Gastrocnemius medialis (tissue), 4 donors: ENCODE results near the gene GHRHR. TPM values are rescaled to one million over a fixed set of nuclear protein-coding genes. Genes with fewer than 3 reads are reported as not detected.

Source experiments
- ATAC-seq, 2 donors: fragments of 150-250 bp; one replicate each; pipeline ENCODE4 v1.9.1; 2016
- DNase-seq, 2 donors: peaks; one replicate each; pipeline ENCODE4 v3.0.0-alpha.2; 2019
- H3K27ac ChIP-seq, 4 donors: fragments of 200-600 bp; sonication (generic); 1 replicate in 1 of 4; 2 replicates in 3 of 4; pipeline ENCODE4 v1.5.1; 2016 to 2018; ENCODE audit warnings: mild to moderate bottlenecking in 2 of 4, moderate library complexity in 1 of 4
- H3K27me3 ChIP-seq, 3 donors: fragments of 200-600 bp; sonication (generic) in 2 of 3; 1 replicate in 1 of 3; 2 replicates in 2 of 3; pipeline versions ENCODE4 v1.5.1 to v1.6.0; 2016 to 2019; ENCODE audit warnings: mild to moderate bottlenecking in 1 of 3, moderate library complexity in 1 of 3
- H3K36me3 ChIP-seq, 2 donors: fragments of 200-600 bp; sonication (generic) in 1 of 2; one replicate each; pipeline ENCODE4 v1.5.1; 2017 to 2018
- H3K4me1 ChIP-seq, 2 donors: fragments of 200-600 bp; sonication (generic) in 1 of 2; one replicate each; pipeline ENCODE4 v1.5.1; 2016 to 2017; ENCODE audit warnings: mild to moderate bottlenecking in 2 of 2
- H3K4me3 ChIP-seq, 4 donors: fragments of 200-600 bp; sonication (generic) in 3 of 4; 1 replicate in 1 of 4; 2 replicates in 3 of 4; pipeline ENCODE4 v1.5.1; 2016 to 2019; ENCODE audit warnings: mild to moderate bottlenecking in 2 of 4
- H3K9me3 ChIP-seq, 3 donors: fragments of 200-600 bp; sonication (generic) in 2 of 3; 1 replicate in 1 of 3; 2 replicates in 2 of 3; pipeline ENCODE4 v1.5.1; 2016 to 2019
- POLR2A ChIP-seq, 2 donors: fragments of 450-650 bp; IDR thresholded peaks; one replicate each; pipeline ENCODE4 v1.6.1; 2017; ENCODE audit warnings: antibody characterized with exemption in 2 of 2, mild to moderate bottlenecking in 2 of 2, moderate library complexity in 2 of 2
- in situ Hi-C, 4 donors: fragments of 200-750 bp; cut with MboI; loops; one replicate each; pipeline versions ENCODE4 v1.15.0 to v1.8.0; 2017; ENCODE audit warnings: low sequenced_read_pairs in 4 of 4
- intact Hi-C: fragments of 100-400 bp; cut with DNase I; formaldehyde crosslinking; loops from one replicate; pipeline ENCODE4 v1.15.1; 2023; ENCODE audit warnings: low total_unique reads
- total RNA-seq, 4 donors: library from RNA; depleted of rRNA; stranded (reverse); fragments of >200 nt; gene quantifications; one replicate each; pipeline versions ENCODE4 v1.1.0 to v1.2.3, GENCODE V29; 2016
- TF ChIP-seq, protein P1 (sequence below), 5 experiments: fragments of 450-650 bp in 3 of 5; fragments of 200-600 bp in 2 of 5; sonication (generic) in 2 of 5; IDR thresholded peaks in 4 of 5; conservative IDR thresholded peaks in 1 of 5; 1 replicate in 4 of 5; 2 replicates in 1 of 5; pipeline ENCODE4 v1.5.1; 2016 to 2019; ENCODE audit warnings: antibody characterized with exemption in 5 of 5, mild to moderate bottlenecking in 3 of 5, moderate library complexity in 3 of 5

Gene GHRHR
- total RNA-seq, 4 donors from 2014 or later, result not detected

DNA sequence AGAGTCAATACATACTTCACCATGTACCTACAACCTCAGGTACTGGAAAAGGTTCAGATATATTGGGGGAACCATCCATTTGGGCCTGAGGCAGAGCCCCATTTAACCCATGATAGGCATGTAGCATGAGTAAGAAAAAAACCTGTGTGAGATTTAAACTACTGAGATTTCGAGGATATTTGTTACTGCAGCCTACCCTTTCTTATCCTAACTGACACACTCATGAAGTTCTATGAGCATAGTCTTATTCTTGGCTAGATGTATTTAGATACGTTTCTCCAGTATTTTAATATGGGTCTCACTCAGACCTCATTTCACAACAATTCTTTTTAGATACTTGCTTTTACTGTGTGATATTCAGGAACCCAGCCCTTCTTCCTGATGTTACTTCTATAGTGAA lies 39.3 kb downstream of the GHRHR start:
- DNase-seq, result no peak
- no peak overlapping the region for H3K4me3 ChIP-seq
- H3K4me1 ChIP-seq, result no peaks in the 10 kb centered on the region
- in situ Hi-C loops, result no loop called here
- no peaks in the 10 kb centered on the region for H3K36me3 ChIP-seq
- intact Hi-C loops, result no loop called here
- no peaks in the 10 kb centered on the region for H3K27me3 ChIP-seq
- no peak for ATAC-seq
- no peak overlapping the region for H3K27ac ChIP-seq
- no peaks in the 10 kb centered on the region for H3K9me3 ChIP-seq
- no peak for TF ChIP-seq POLR2A (IDR thresholded peaks at IDR 0.05)
- TF ChIP-seq, protein P1, sequence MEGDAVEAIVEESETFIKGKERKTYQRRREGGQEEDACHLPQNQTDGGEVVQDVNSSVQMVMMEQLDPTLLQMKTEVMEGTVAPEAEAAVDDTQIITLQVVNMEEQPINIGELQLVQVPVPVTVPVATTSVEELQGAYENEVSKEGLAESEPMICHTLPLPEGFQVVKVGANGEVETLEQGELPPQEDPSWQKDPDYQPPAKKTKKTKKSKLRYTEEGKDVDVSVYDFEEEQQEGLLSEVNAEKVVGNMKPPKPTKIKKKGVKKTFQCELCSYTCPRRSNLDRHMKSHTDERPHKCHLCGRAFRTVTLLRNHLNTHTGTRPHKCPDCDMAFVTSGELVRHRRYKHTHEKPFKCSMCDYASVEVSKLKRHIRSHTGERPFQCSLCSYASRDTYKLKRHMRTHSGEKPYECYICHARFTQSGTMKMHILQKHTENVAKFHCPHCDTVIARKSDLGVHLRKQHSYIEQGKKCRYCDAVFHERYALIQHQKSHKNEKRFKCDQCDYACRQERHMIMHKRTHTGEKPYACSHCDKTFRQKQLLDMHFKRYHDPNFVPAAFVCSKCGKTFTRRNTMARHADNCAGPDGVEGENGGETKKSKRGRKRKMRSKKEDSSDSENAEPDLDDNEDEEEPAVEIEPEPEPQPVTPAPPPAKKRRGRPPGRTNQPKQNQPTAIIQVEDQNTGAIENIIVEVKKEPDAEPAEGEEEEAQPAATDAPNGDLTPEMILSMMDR (IDR thresholded peaks at IDR 0.05 in 4 of 5, conservative IDR thresholded peaks at IDR 0.05 in 1 of 5), result no peak

DNA sequence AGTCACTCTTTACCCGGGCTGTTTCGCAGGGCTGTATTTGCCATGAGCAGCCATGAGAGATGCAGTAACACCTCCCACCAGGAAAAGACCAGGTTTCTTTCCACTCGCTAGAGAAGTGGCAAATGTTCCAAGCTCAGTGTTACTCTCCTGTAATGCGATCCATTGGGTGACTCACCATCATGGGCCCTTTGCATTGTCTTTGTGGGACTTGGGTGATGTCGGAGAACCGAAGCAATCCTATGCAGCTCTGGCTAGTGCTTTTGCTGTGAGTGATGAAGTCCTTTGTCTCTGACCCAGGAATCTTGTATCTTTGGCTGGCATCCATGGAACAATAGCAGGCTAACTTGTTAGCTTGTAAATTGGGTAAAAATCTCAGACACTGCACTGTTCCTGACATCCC lies 40.0 kb downstream of the GHRHR start:
- H3K4me3 ChIP-seq, result no peak overlapping the region
- no peak overlapping the region for H3K27ac ChIP-seq
- ATAC-seq (no peak), DNase-seq (no peak)
- no peak for TF ChIP-seq POLR2A (IDR thresholded peaks at IDR 0.05)
- TF ChIP-seq, protein P1 (IDR thresholded peaks at IDR 0.05 in 4 of 5, conservative IDR thresholded peaks at IDR 0.05 in 1 of 5), result no peak
- intact Hi-C loops (no loop called here), in situ Hi-C loops (no loop called here)
- no peaks in the 10 kb centered on the region for H3K4me1 ChIP-seq
- H3K27me3 ChIP-seq, result no peaks in the 10 kb centered on the region
- no peaks in the 10 kb centered on the region for H3K36me3 ChIP-seq
- H3K9me3 ChIP-seq, result no peaks in the 10 kb centered on the region

DNA sequence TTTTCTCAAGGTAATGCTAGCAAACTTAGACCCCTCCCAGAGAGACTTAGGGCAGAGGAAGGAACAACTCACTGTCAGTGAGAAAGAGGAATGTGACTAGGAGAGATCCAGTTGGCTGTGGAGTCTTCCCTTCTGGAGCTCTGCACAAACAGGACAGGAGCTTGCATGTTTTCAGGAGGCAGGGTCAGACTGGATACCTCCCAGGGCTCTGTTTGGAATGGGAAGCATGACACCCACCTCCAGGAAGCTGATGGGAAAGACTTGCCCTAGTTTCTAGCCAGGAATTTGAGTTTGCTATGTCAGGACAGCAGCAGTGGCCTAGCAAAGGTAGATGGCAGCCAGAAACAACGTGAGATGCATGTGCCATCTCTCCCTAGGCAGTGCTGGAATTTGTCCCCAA lies 40.6 kb downstream of the GHRHR start:
- no peaks in the 10 kb centered on the region for H3K27me3 ChIP-seq
- no peaks in the 10 kb centered on the region for H3K4me1 ChIP-seq
- ATAC-seq (no peak), DNase-seq (no peak)
- H3K27ac ChIP-seq, result no peak overlapping the region
- intact Hi-C loops (no loop called here), in situ Hi-C loops (no loop called here)
- no peak overlapping the region for H3K4me3 ChIP-seq
- no peaks in the 10 kb centered on the region for H3K9me3 ChIP-seq
- TF ChIP-seq, protein P1 (IDR thresholded peaks at IDR 0.05 in 4 of 5, conservative IDR thresholded peaks at IDR 0.05 in 1 of 5), result no peak
- no peak for TF ChIP-seq POLR2A (IDR thresholded peaks at IDR 0.05)
- H3K36me3 ChIP-seq, result no peaks in the 10 kb centered on the region

DNA sequence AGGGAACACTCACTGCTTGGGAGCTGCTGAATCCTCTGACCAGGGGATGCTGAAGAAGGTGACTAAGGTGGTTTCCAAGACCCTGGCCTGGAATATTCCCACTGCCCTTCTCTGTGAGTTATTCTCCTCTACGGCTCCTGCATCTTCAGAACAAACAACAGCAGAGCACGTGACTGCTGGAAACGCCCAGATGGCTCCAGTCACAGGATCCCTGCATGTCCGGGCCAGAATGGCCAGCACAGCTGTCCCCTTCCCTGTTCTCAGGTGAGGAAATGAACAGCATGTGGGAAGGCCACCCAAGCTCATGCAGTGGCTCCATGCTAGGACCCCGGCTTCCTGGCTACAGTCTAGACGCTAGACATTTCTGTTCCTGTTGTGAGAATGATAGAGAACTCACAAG lies 43.1 kb downstream of the GHRHR start:
- in situ Hi-C loops, result no loop called here
- no peaks in the 10 kb centered on the region for H3K4me1 ChIP-seq
- ATAC-seq, result no peak
- H3K27ac ChIP-seq, result no peak overlapping the region
- H3K36me3 ChIP-seq, result no peaks in the 10 kb centered on the region
- TF ChIP-seq, protein P1 (IDR thresholded peaks at IDR 0.05 in 4 of 5, conservative IDR thresholded peaks at IDR 0.05 in 1 of 5), result no peak
- TF ChIP-seq POLR2A (IDR thresholded peaks at IDR 0.05), result no peak
- intact Hi-C loops, result no loop called here
- H3K27me3 ChIP-seq, result no peaks in the 10 kb centered on the region
- H3K9me3 ChIP-seq, result no peaks in the 10 kb centered on the region
- DNase-seq, result no peak
- H3K4me3 ChIP-seq, result no peak overlapping the region

DNA sequence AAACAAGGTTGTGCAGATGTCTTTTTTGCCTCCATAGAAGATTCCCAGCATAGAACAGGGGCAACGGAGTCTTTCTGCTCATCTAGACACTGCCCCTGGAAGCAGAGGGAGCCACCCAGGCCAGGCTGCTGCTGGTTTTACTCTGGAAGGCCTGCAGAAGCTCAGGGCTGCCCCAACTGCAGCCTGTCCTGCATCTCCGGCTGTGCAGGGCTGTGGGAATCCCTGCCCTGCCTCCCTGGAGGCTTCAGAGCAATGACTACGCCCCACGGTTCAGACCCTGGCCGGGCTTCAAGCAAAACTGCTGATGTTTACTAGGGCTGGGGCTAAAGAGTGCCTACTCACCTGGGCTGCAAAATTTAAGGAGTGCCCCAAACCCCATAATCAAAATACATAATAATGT lies 43.9 kb downstream of the GHRHR start:
- Histone ChIP-seq H3K36me3 (no peaks in the 10 kb centered on the region), H3K4me1 (no peaks in the 10 kb centered on the region), H3K9me3 (no peaks in the 10 kb centered on the region), H3K4me3 (no peak overlapping the region), H3K27me3 (no peaks in the 10 kb centered on the region), H3K27ac (no peak overlapping the region)
- ATAC-seq (no peak), DNase-seq (no peak)
- intact Hi-C loops (no loop called here), in situ Hi-C loops (no loop called here)
- TF ChIP-seq POLR2A (IDR thresholded peaks at IDR 0.05), result no peak
- TF ChIP-seq, protein P1 (IDR thresholded peaks at IDR 0.05 in 4 of 5, conservative IDR thresholded peaks at IDR 0.05 in 1 of 5), result no peak
